H54 (cell line): Measurements from ENCODE around the gene PDGFD.

Source experiments
- DNase-seq: peaks from one replicate; pipeline ENCODE4 v3.0.0; 2011; ENCODE audit warnings: low spot score, mixed read lengths; ENCODE audit not compliant: insufficient read length
- FAIRE-seq: peaks from 3 replicates; lab custom pipeline; 2011; peaks lifted over from hg19 to GRCh38; lab: Jason Lieb, UNC
- POLR2A ChIP-seq: IDR thresholded peaks from 2 replicates; pipeline ENCODE4 v1.6.1; 2011; ENCODE audit warnings: low read depth, mild to moderate bottlenecking, low read length

PDGFD gene

GRCh38 chr11:104001561-104002056 lies 162.3 kb downstream of the PDGFD start:
- TF ChIP-seq POLR2A: no peak
- FAIRE-seq (no peak), DNase-seq (no peak)

DNA sequence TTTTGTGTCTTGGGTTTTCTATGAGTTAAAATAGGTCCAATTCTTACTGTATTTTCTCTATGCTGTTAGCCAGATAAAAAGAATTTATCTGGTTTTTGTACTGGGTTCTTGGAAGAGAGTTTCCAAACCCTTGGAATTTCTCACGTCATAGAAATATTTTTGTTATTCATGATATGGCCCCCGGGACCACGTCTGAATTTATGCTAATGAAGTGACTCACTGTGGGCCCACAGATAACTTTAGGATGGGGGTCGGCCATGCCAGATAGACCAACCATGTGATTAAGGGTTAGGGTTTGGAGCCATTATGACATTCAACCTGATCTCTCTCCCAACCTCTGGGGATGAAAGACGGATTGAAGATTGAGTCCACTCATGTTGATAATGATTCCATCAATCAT lies 163.1 kb downstream of the PDGFD start:
- no peak for DNase-seq
- TF ChIP-seq POLR2A: no peak
- no peak for FAIRE-seq

GRCh38 chr11:103998826-103999508 lies 165.0 kb downstream of the PDGFD start:
- no peak for FAIRE-seq
- TF ChIP-seq POLR2A: no peak
- DNase-seq: no peak

GRCh38 chr11:103997082-103997481 lies 166.9 kb downstream of the PDGFD start:
- no peak for FAIRE-seq

DNA sequence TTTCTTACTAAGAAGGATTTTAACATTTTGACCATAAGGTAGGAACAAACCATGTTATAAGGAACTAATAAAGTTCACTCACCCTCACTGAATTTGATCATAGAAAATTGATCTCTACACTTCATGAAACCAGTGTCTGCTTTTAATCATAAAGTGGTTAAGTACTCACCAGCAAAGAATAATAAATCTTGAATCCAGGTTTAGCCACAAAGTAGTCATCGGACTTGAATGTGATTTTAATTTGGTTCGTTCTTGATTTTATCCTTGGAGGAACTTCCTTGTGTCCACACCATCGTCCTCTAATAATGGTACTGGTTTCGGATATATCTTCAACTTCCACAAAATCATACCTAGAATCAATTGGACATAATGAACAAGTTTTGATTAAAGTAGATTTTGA lies 168.1 kb downstream of the PDGFD start:
- DNase-seq (no peak), FAIRE-seq (no peak)
- TF ChIP-seq POLR2A: no peak

More at GRCh38 chr11:103997082-103997481, 166.9 kb downstream of the PDGFD start:
- DNase-seq: no peak
- TF ChIP-seq POLR2A: no peak

DNA sequence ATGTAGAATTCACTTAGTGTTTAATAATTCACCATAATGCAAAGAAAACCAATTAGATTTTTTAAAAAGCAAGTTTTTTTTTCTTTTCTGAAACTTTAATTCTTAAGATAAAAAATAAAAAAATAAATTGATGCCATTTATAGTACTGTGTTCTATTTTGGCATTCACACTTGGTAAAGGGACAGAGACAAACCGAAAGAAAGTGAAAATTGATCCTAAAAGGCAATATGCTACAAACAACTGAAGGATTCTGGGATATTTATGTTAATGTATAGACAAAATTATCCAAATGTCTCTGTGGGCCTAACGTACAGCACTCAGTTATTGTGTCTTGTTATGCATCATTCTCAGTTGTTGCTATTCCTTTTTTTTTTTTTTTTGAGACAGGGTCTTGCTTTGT lies 169.4 kb downstream of the PDGFD start:
- DNase-seq (no peak), FAIRE-seq (no peak)
- no peak for TF ChIP-seq POLR2A

DNA sequence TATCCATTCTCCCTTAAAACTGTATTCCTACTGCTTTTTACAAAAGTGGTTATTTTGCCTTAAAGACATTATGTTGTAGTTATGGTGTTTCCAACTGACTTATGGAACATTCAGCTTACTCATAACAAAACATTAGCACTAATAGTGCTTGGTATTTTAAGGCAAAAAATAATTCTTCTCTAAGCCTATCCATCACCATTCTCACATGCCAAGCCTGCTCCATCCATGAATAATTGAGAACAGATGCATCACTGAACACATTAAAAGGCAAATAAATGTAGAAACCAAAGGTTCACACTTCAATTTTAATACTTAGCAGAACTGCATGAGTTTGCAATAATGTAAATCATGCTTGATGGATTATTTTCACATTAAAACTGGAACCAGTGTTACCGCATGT lies 169.9 kb downstream of the PDGFD start:
- FAIRE-seq (no peak), DNase-seq (no peak)
- no peak for TF ChIP-seq POLR2A

- DNase-seq (no peak), FAIRE-seq (no peak)
- no peak for TF ChIP-seq POLR2A
Observed at GRCh38 chr11:103993507-103993906, 170.4 kb downstream of the PDGFD start.

- DNase-seq: no peak
- no peak for TF ChIP-seq POLR2A
- no peak for FAIRE-seq
Observed at GRCh38 chr11:103988595-103988969, 175.4 kb downstream of the PDGFD start.

GRCh38 chr11:103987629-103988594 lies 176.0 kb downstream of the PDGFD start:
- FAIRE-seq (no peak), DNase-seq (no peak)
- TF ChIP-seq POLR2A: no peak

DNA sequence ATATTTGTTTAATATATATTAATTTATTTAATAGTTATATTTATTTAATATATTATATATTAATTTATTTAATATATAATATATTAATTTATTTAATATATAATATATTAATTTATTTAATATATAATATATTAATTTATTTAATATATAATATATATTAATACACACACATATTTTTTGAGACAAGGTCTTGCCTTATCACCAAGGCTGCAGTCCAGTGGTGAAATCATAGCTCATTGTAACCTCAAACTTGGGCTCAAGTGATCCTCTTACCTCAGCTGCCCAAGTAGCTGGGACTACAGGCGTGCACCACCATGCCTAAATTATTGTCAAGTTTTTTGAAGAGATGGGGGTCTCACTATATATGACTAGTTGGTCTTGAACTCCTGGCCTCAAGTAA lies 178.9 kb downstream of the PDGFD start:
- FAIRE-seq (no peak), DNase-seq (no peak)
- no peak for TF ChIP-seq POLR2A

- TF ChIP-seq POLR2A: no peak
- no peak for FAIRE-seq
- DNase-seq: no peak
Observed at GRCh38 chr11:103980108-103980507, 183.8 kb downstream of the PDGFD start.

DNA sequence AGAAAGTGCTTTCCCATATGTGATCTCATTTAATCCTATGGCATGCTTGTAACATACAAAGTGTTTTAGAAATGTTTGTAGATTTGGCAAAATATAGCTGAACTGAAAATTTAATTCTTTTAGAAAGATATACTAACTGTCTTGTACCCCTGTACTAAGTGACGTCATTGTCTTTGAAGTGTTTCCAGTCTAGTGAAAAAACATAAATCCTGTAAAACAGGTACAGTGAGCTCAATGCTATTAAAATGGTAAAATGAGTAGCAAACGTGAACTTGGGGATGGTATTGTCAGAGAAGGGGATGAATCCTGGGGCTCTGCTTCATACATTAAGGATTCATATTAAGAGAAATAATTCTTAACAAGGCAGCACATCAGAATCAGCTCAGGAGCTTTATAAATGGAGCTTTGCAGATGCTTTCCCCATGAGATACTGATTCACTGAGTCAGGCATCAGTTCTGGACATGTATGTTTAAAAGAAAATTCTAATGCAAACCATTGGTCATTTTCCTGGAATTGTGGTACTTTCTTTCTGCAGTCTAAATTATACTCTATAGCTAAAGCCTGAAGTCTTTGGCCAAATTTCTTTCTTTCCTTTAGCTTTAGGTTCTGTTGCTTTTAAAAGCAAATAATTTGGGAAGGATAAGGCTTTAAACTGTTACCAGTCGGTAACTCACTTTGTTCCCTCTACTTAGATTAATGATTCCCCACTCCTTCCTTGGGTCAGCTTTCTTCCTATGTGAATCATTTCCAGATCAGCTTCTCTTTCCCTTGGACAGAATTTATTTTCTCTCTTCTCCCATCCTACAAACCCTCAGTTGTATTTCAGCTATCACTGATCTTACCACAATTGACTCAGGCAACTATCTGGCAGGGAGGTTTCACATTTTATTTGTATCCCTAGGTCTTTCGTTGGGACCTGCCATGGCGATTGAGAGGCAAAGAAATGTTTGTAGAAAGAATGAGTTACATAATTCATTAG lies 185.0 kb downstream of the PDGFD start:
- TF ChIP-seq POLR2A: no peak
- DNase-seq (no peak), FAIRE-seq (no peak)
